Camera-type eye (tissue), 1 donor: ENCODE results near the gene AP3S2. TPM values are rescaled to one million over a fixed set of nuclear protein-coding genes. Genes with fewer than 3 reads are reported as not detected.

Source experiments
- total RNA-seq: library from RNA; depleted of rRNA; stranded (reverse); fragments of >200 nt; gene quantifications from one replicate; pipeline ENCODE4 v1.2.3, GENCODE V29; 2014

AP3S2 gene
- total RNA-seq: 82.4 TPM

GRCh38 chr15:89893696-89894447 is at the start of gene AP3S2:
TSS of gene AP3S2 (minus strand) at chr15:89893994. CDS start at chr15:89893949, 45 bp downstream.

GRCh38 chr15:89912674-89913396 is 19.0 kb upstream of the AP3S2 start, which contains the start of gene ARPIN:
TSS of gene ARPIN (minus strand) at chr15:89912952. CDS start at chr15:89912835, 117 bp downstream.

Other genes starting within 250 kb of the AP3S2 start
- 15.8 TPM for gene KIF7, start 238.5 kb downstream of the AP3S2 start, total RNA-seq
- 1.5 TPM for gene PLIN1, start 214.6 kb downstream of the AP3S2 start, total RNA-seq
- gene PEX11A, start 203.2 kb downstream of the AP3S2 start, total RNA-seq: 14.7 TPM
- 0.66 TPM for gene WDR93, start 203.2 kb downstream of the AP3S2 start, total RNA-seq
- 1.2 TPM for gene MESP1, start 142.7 kb downstream of the AP3S2 start, total RNA-seq
- gene MESP2, start 117.7 kb downstream of the AP3S2 start, total RNA-seq: 2.8 TPM
- 11.9 TPM for gene ANPEP, start 79.1 kb downstream of the AP3S2 start, total RNA-seq
- gene ARPIN, start 19.0 kb upstream of the AP3S2 start, total RNA-seq: 28.5 TPM
- 11.7 TPM for gene ZNF710, start 107.3 kb upstream of the AP3S2 start, total RNA-seq
- 92.2 TPM for gene IDH2, start 208.5 kb upstream of the AP3S2 start, total RNA-seq